Muscle of arm (tissue), 12 donors: ENCODE measurements around the gene AKAP10. TPM values are rescaled to one million over a fixed set of nuclear protein-coding genes. Genes with fewer than 3 reads are reported as not detected.
"Not testable (repeated sequence)": the region's sequence is repeated elsewhere in the genome, so short reads cannot be mapped to it uniquely, and the experiment has no call there.

ENCODE experiments used
- DNase-seq: peaks from one replicate; pipeline ENCODE4 v3.0.0-alpha.2; 2013
- polyA plus RNA-seq, 12 donors: library from polyadenylated mRNA; unstranded; fragments of 120-200 nt; gene quantifications; one replicate each; pipeline ENCODE4 v1.2.1, GENCODE V29; 2013; ENCODE audit not compliant: insufficient read length in 12 of 12

Gene AKAP10
- polyA plus RNA-seq, 12 donors = 16.7 to 23.5 (median 20.6) TPM; not detected in 1

- DNase-seq = no peak
Measured at GRCh38 chr17:19986941-19987861, 9.6 kb upstream of the AKAP10 start.

- no peak for DNase-seq
Measured at GRCh38 chr17:19979917-19980770, 2.5 kb upstream of the AKAP10 start.

GRCh38 chr17:19978805-19979211 lies 1.2 kb upstream of the AKAP10 start:
- DNase-seq = no peak

- no peak for DNase-seq
Measured at GRCh38 chr17:19978209-19978802, 678 bp upstream of the AKAP10 start.

GRCh38 chr17:19975601-19976000 lies 2.0 kb downstream of the AKAP10 start:
- no peak for DNase-seq

GRCh38 chr17:19973156-19973555 lies 4.5 kb downstream of the AKAP10 start:
- DNase-seq = no peak

GRCh38 chr17:19962954-19963353 lies 14.7 kb downstream of the AKAP10 start:
- not testable (repeated sequence) for DNase-seq

GRCh38 chr17:19958023-19958422 lies 19.6 kb downstream of the AKAP10 start:
- no peak for DNase-seq

GRCh38 chr17:19955099-19955498 lies 22.5 kb downstream of the AKAP10 start:
- DNase-seq = no peak

GRCh38 chr17:19951411-19951810 lies 26.2 kb downstream of the AKAP10 start:
- not testable (repeated sequence) for DNase-seq

- not testable (repeated sequence) for DNase-seq
Measured at GRCh38 chr17:19950624-19951195, 26.9 kb downstream of the AKAP10 start.

GRCh38 chr17:19948116-19948943 lies 29.3 kb downstream of the AKAP10 start:
- no peak for DNase-seq

- DNase-seq = no peak
Measured at GRCh38 chr17:19946921-19947320, 30.7 kb downstream of the AKAP10 start.

- no peak for DNase-seq
Measured at GRCh38 chr17:19945009-19945626, 32.5 kb downstream of the AKAP10 start.

- no peak for DNase-seq
Measured at GRCh38 chr17:19943599-19943998, 34.0 kb downstream of the AKAP10 start.

GRCh38 chr17:19943026-19943425 lies 34.6 kb downstream of the AKAP10 start:
- no peak for DNase-seq

- DNase-seq = no peak
Measured at GRCh38 chr17:19940722-19941464, 36.7 kb downstream of the AKAP10 start.

- DNase-seq = no peak
Measured at GRCh38 chr17:19939993-19940721, 37.5 kb downstream of the AKAP10 start.

GRCh38 chr17:19938736-19939135 lies 38.9 kb downstream of the AKAP10 start:
- DNase-seq = no peak
